T-helper 17 cell (primary cell): ENCODE data around the gene HDGFL3. TPM values are rescaled to one million over a fixed set of nuclear protein-coding genes. Genes with fewer than 3 reads are reported as not detected.
A peak's percentile ranks its signal among the peaks of the same experiment; 100 is the strongest.

Experiments used
- ATAC-seq: fragments of 150-1000 bp; cut with Tn5 transposase; 2 replicates; pipeline ENCODE4 v1.10.0; 2021; ENCODE audit warnings: mild to moderate bottlenecking, moderate library complexity
- DNase-seq, 3 donors: peaks; one replicate each; pipeline versions ENCODE4 v3.0.0 to v3.0.0-alpha.2; 2020 to 2021
- H3K9me3 ChIP-seq: one replicate; pipeline ENCODE4 v1.7.0; 2013; ENCODE audit warnings: low read length, mild to moderate bottlenecking; ENCODE audit not compliant: control insufficient read depth, poor library complexity, severe bottlenecking
- H3K27ac Mint-ChIP-seq: one replicate; pipeline ENCODE4 v1.8.0; 2022; ENCODE audit warnings: mild to moderate bottlenecking, moderate library complexity, mixed read lengths
- H3K27me3 Mint-ChIP-seq: one replicate; pipeline ENCODE4 v1.8.0; 2022; ENCODE audit warnings: mixed read lengths
- H3K36me3 Mint-ChIP-seq: one replicate; pipeline ENCODE4 v1.8.0; 2022; ENCODE audit warnings: low read depth, mixed read lengths
- H3K4me1 Mint-ChIP-seq: one replicate; pipeline ENCODE4 v1.8.0; 2022; ENCODE audit warnings: mild to moderate bottlenecking, mixed read lengths
- H3K4me3 Mint-ChIP-seq: one replicate; pipeline ENCODE4 v1.8.0; 2022; ENCODE audit warnings: mild to moderate bottlenecking, moderate library complexity, mixed read lengths
- total RNA-seq, 4 donors: library from RNA in 2 of 4; stranded (reverse) in 2 of 4; gene quantifications; one replicate each; pipeline ENCODE4 v1.2.3 and lab custom pipeline; 2022 to 2026

The HDGFL3 gene
- total RNA-seq, 2 donors from 2014 or later = 4.4 to 26.4 TPM

GRCh38 chr15:83113881-83114674 is 93.5 kb downstream of the HDGFL3 start:
- Mint-ChIP-seq H3K27me3 (peaks cover 15% of the 10 kb centered on the region), H3K4me3 (no peak overlapping the region), H3K4me1 (peaks cover 1% of the 10 kb centered on the region), H3K27ac (no peak overlapping the region), H3K36me3 (peaks cover 5% of the 10 kb centered on the region)
- ATAC-seq (no peak), DNase-seq (no peak)
- no peaks in the 10 kb centered on the region for H3K9me3 ChIP-seq

- Mint-ChIP-seq H3K36me3 (peaks cover 6% of the 10 kb centered on the region), H3K4me1 (peaks cover 12% of the 10 kb centered on the region), H3K27ac (no peak overlapping the region), H3K4me3 (no peak overlapping the region), H3K27me3 (peaks cover 27% of the 10 kb centered on the region)
- ATAC-seq (no peak), DNase-seq (no peak)
- no peaks in the 10 kb centered on the region for H3K9me3 ChIP-seq
These were observed 94.7 kb downstream of the HDGFL3 start for GRCh38 chr15:83112956-83113299.

- Mint-ChIP-seq H3K27me3 (peaks cover 27% of the 10 kb centered on the region), H3K27ac (no peak overlapping the region), H3K4me3 (no peak overlapping the region), H3K4me1 (peaks cover 12% of the 10 kb centered on the region), H3K36me3 (peaks cover 6% of the 10 kb centered on the region)
- DNase-seq (no peak), ATAC-seq (no peak)
- H3K9me3 ChIP-seq = no peaks in the 10 kb centered on the region
These were observed 95.2 kb downstream of the HDGFL3 start for GRCh38 chr15:83112233-83112955.

GRCh38 chr15:83111149-83111548 is 96.5 kb downstream of the HDGFL3 start:
- no peak for ATAC-seq
- H3K36me3 Mint-ChIP-seq = peaks cover 10% of the 10 kb centered on the region
- H3K27me3 Mint-ChIP-seq = peaks cover 32% of the 10 kb centered on the region
- H3K27ac Mint-ChIP-seq = no peak overlapping the region
- no peaks in the 10 kb centered on the region for H3K9me3 ChIP-seq
- DNase-seq = no peak
- H3K4me3 Mint-ChIP-seq = no peak overlapping the region
- peaks cover 17% of the 10 kb centered on the region for H3K4me1 Mint-ChIP-seq

- peaks cover 12% of the 10 kb centered on the region for H3K36me3 Mint-ChIP-seq
- no peaks in the 10 kb centered on the region for H3K9me3 ChIP-seq
- no peak overlapping the region for H3K27ac Mint-ChIP-seq
- DNase-seq (no peak), ATAC-seq (no peak)
- peaks cover 17% of the 10 kb centered on the region for H3K4me1 Mint-ChIP-seq
- peaks cover 38% of the 10 kb centered on the region for H3K27me3 Mint-ChIP-seq
- peak overlapping the region; percentile 31 for H3K4me3 Mint-ChIP-seq
These were observed 97.2 kb downstream of the HDGFL3 start for GRCh38 chr15:83110381-83110780.

GRCh38 chr15:83109532-83109931 is 98.1 kb downstream of the HDGFL3 start:
- Mint-ChIP-seq H3K4me3 (no peak overlapping the region), H3K27me3 (peaks cover 44% of the 10 kb centered on the region)
- no peak for ATAC-seq

GRCh38 chr15:83108266-83109219 is 99.1 kb downstream of the HDGFL3 start:
- no peak for DNase-seq
- peaks cover 17% of the 10 kb centered on the region for H3K4me1 Mint-ChIP-seq
- peak overlapping the region; percentile 37 for H3K27ac Mint-ChIP-seq
- no peaks in the 10 kb centered on the region for H3K9me3 ChIP-seq
- H3K27me3 Mint-ChIP-seq = peaks cover 54% of the 10 kb centered on the region
- peak; percentile 67 for ATAC-seq
- peak overlapping the region; percentile 72 for H3K4me3 Mint-ChIP-seq
- H3K36me3 Mint-ChIP-seq = peaks cover 13% of the 10 kb centered on the region

More at GRCh38 chr15:83109532-83109931, 98.1 kb downstream of the HDGFL3 start:
- H3K9me3 ChIP-seq = no peaks in the 10 kb centered on the region
- Mint-ChIP-seq H3K4me1 (peaks cover 17% of the 10 kb centered on the region), H3K27ac (no peak overlapping the region), H3K36me3 (peaks cover 13% of the 10 kb centered on the region)
- no peak for DNase-seq

GRCh38 chr15:83107841-83108181 is 99.8 kb downstream of the HDGFL3 start:
- H3K4me1 Mint-ChIP-seq = peaks cover 17% of the 10 kb centered on the region
- H3K27ac Mint-ChIP-seq = peak overlapping the region; percentile 37
- ATAC-seq (no peak), DNase-seq (no peak)
- H3K27me3 Mint-ChIP-seq = peaks cover 54% of the 10 kb centered on the region
- H3K4me3 Mint-ChIP-seq = peak overlapping the region; percentile 72
- H3K9me3 ChIP-seq = no peaks in the 10 kb centered on the region
- H3K36me3 Mint-ChIP-seq = peaks cover 13% of the 10 kb centered on the region

- ATAC-seq (peak; percentile 59), DNase-seq (no peak)
- no peaks in the 10 kb centered on the region for H3K9me3 ChIP-seq
- Mint-ChIP-seq H3K4me1 (peaks cover 17% of the 10 kb centered on the region), H3K36me3 (peaks cover 13% of the 10 kb centered on the region), H3K4me3 (peak within 1 kb of the TSS; percentile 79), H3K27me3 (peaks cover 59% of the 10 kb centered on the region), H3K27ac (peak within 1 kb of the TSS; percentile 37)
These were observed 100.4 kb downstream of the HDGFL3 start, which contains the start of gene TM6SF1 for GRCh38 chr15:83106994-83107840. Gene TM6SF1, plus strand, starts transcription at chr15:83107645. Its CDS starts 36 bp downstream, at chr15:83107681.

- H3K9me3 ChIP-seq = no peaks in the 10 kb centered on the region
- DNase-seq (no peak), ATAC-seq (no peak)
- peaks cover 74% of the 10 kb centered on the region for H3K27me3 Mint-ChIP-seq
- H3K36me3 Mint-ChIP-seq = peaks cover 10% of the 10 kb centered on the region
- peak overlapping the region; percentile 44 for H3K27ac Mint-ChIP-seq
- H3K4me1 Mint-ChIP-seq = peaks cover 17% of the 10 kb centered on the region
- H3K4me3 Mint-ChIP-seq = peak overlapping the region; percentile 49
These were observed 102.2 kb downstream of the HDGFL3 start for GRCh38 chr15:83105440-83105839.

- H3K4me1 Mint-ChIP-seq = peaks cover 16% of the 10 kb centered on the region
- H3K4me3 Mint-ChIP-seq = no peak overlapping the region
- DNase-seq = no peak
- peaks cover 66% of the 10 kb centered on the region for H3K27me3 Mint-ChIP-seq
- H3K9me3 ChIP-seq = no peaks in the 10 kb centered on the region
- H3K36me3 Mint-ChIP-seq = peaks cover 8% of the 10 kb centered on the region
- no peak overlapping the region for H3K27ac Mint-ChIP-seq
- no peak for ATAC-seq
These were observed 103.5 kb downstream of the HDGFL3 start for GRCh38 chr15:83104141-83104540.

GRCh38 chr15:83102346-83102745 is 105.3 kb downstream of the HDGFL3 start:
- H3K9me3 ChIP-seq = peaks cover 2% of the 10 kb centered on the region
- Mint-ChIP-seq H3K36me3 (peaks cover 7% of the 10 kb centered on the region), H3K4me1 (peaks cover 5% of the 10 kb centered on the region), H3K27me3 (peaks cover 53% of the 10 kb centered on the region), H3K27ac (no peak overlapping the region), H3K4me3 (no peak overlapping the region)
- DNase-seq = no peak
- ATAC-seq = no peak
